ENCODE results near the gene GRIN2A. TPM values are rescaled to one million over a fixed set of nuclear protein-coding genes. Genes with fewer than 3 reads are reported as not detected.

Gene GRIN2A
- polyA plus RNA-seq, 5 donors, result 0.10 to 0.94 (median 0.32) TPM

- DNase-seq, result no peak
These were observed 51.7 kb downstream of the GRIN2A start for GRCh38 chr16:10130538-10130937.

GRCh38 chr16:10128397-10129258 lies 53.6 kb downstream of the GRIN2A start:
- no peak for DNase-seq

- no peak for DNase-seq
These were observed 55.5 kb downstream of the GRIN2A start for GRCh38 chr16:10126686-10127085.

GRCh38 chr16:10123141-10123540 lies 59.1 kb downstream of the GRIN2A start:
- DNase-seq, result no peak

- no peak for DNase-seq
These were observed 59.7 kb downstream of the GRIN2A start for GRCh38 chr16:10122546-10122945.

- DNase-seq, result no peak
These were observed 60.3 kb downstream of the GRIN2A start for GRCh38 chr16:10121897-10122425.

- DNase-seq, result no peak
These were observed 60.7 kb downstream of the GRIN2A start for GRCh38 chr16:10121491-10121890.

- no peak for DNase-seq
These were observed 61.3 kb downstream of the GRIN2A start for GRCh38 chr16:10120953-10121352.

- no peak for DNase-seq
These were observed 67.8 kb downstream of the GRIN2A start for GRCh38 chr16:10114409-10114808.

- DNase-seq, result no peak
These were observed 69.0 kb downstream of the GRIN2A start for GRCh38 chr16:10113248-10113647.

GRCh38 chr16:10112021-10112420 lies 70.2 kb downstream of the GRIN2A start:
- no peak for DNase-seq

GRCh38 chr16:10111156-10111761 lies 71.0 kb downstream of the GRIN2A start:
- DNase-seq, result no peak

- DNase-seq, result no peak
These were observed 71.7 kb downstream of the GRIN2A start for GRCh38 chr16:10110552-10110951.

GRCh38 chr16:10107081-10107480 lies 75.1 kb downstream of the GRIN2A start:
- no peak for DNase-seq

- no peak for DNase-seq
These were observed 78.5 kb downstream of the GRIN2A start for GRCh38 chr16:10103700-10104099.

GRCh38 chr16:10103118-10103517 lies 79.1 kb downstream of the GRIN2A start:
- no peak for DNase-seq

- no peak for DNase-seq
These were observed 81.4 kb downstream of the GRIN2A start for GRCh38 chr16:10100829-10101228.

GRCh38 chr16:10098991-10099390 lies 83.2 kb downstream of the GRIN2A start:
- DNase-seq, result no peak

- no peak for DNase-seq
These were observed 85.0 kb downstream of the GRIN2A start for GRCh38 chr16:10097271-10097670.

- DNase-seq, result no peak
These were observed 88.7 kb downstream of the GRIN2A start for GRCh38 chr16:10093576-10093975.

GRCh38 chr16:10090816-10091215 lies 91.4 kb downstream of the GRIN2A start:
- DNase-seq, result no peak

GRCh38 chr16:10088380-10088793 lies 93.8 kb downstream of the GRIN2A start:
- no peak for DNase-seq

- no peak for DNase-seq
These were observed 95.1 kb downstream of the GRIN2A start for GRCh38 chr16:10087151-10087550.

Data from right lung (tissue), 5 donors.